ENCODE measurements around the gene EPX.

EPX gene

DNA sequence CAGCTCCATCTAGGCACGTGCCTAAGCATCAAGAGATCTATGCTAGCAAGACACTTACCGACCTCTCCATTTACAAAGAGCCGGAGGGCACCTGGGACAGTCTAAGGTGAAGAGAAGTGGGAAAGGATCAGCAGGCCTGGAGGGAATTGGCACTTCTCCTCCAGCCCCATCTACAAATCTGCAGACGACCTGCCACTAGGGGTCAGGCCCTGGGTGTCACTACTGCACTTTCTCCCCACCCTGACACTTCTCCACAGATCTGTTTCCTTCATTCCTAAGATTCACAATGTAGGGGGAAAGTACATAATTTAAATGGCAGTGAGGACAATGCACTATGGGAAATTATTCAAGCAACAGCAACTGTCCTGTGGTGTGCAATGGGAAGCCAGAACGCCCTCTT is 18.4 kb downstream of the EPX start:
- Histone ChIP-seq H3K27ac (replicated peaks) (no peak overlapping the region), H3K4me3 (replicated peaks; ENCODE audit: insufficient read depth, low read length) (no peak overlapping the region), H3K27me3 (ENCODE audit: insufficient read depth, poor library complexity, severe bottlenecking) (no peaks in the 10 kb centered on the region)
- TF ChIP-seq REST (IDR thresholded peaks at IDR 0.05; ENCODE audit: insufficient replicate concordance, low read depth) (no peak), POLR2AphosphoS5 (IDR thresholded peaks at IDR 0.05; ENCODE audit: low read depth) (no peak), GABPA (IDR thresholded peaks at IDR 0.05; ENCODE audit: low read depth) (no peak), SPI1 (IDR thresholded peaks at IDR 0.05; ENCODE audit: borderline replicate concordance, low read depth) (no peak), CTCF (IDR thresholded peaks at IDR 0.05; ENCODE audit: insufficient read depth, low read length) (peak; percentile 25)
- DNase-seq (ENCODE audit: low read depth in 1 of 2, low spot score in 1 of 2), result no peak

DNA sequence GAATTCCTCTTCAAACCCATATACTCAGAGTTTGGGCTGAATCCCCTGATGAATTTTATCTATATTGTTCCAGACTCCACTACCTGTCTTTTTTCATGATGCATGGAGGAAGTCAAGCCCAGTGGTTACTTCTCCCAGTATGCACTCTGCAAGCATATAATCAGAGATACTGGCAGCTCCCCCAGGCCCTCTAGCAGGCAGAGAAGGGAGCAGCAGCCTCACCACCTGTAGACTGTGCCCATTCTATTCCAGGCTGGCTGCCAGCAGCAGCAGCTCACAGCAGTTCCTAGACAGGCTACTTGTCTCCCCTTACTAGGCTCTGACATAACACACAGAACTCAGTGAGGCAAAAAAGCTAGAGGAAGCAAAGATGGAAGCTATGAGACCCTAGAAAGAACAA is 23.2 kb downstream of the EPX start:
- no peak for TF ChIP-seq POLR2AphosphoS5 (IDR thresholded peaks at IDR 0.05; ENCODE audit: low read depth)
- no peak for TF ChIP-seq SPI1 (IDR thresholded peaks at IDR 0.05; ENCODE audit: borderline replicate concordance, low read depth)
- TF ChIP-seq GABPA (IDR thresholded peaks at IDR 0.05; ENCODE audit: low read depth), result no peak
- no peak for TF ChIP-seq CTCF (IDR thresholded peaks at IDR 0.05; ENCODE audit: insufficient read depth, low read length)
- no peak for TF ChIP-seq REST (IDR thresholded peaks at IDR 0.05; ENCODE audit: insufficient replicate concordance, low read depth)
- H3K27ac ChIP-seq (replicated peaks), result no peak overlapping the region
- peak in 1 of 2 experiments; percentile 51 for DNase-seq (ENCODE audit: low read depth in 1 of 2, low spot score in 1 of 2)
- H3K27me3 ChIP-seq (ENCODE audit: insufficient read depth, poor library complexity, severe bottlenecking), result no peaks in the 10 kb centered on the region
- H3K4me3 ChIP-seq (replicated peaks; ENCODE audit: insufficient read depth, low read length), result no peak overlapping the region

DNA sequence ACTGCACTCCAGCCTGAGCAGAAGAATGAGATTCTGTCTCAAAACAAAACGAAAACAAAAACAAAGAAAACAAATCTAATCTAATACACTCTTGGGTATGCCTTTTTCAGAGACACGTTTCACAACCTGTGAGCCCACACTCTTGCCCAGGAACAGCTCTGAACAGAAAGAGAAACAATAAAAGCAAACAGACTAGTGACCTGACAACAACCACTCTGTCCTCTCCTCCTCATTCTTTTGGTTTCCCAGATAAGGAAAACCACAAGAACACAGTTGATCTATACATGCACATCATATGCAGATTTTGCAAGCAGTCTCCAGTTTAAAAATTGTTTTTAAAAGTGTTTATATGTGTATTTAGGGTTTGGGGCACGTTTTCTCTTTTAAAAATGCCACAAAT is 25.2 kb downstream of the EPX start:
- H3K4me3 ChIP-seq (replicated peaks; ENCODE audit: insufficient read depth, low read length), result no peak overlapping the region
- no peak for DNase-seq (ENCODE audit: low read depth in 1 of 2, low spot score in 1 of 2)
- no peak for TF ChIP-seq POLR2AphosphoS5 (IDR thresholded peaks at IDR 0.05; ENCODE audit: low read depth)
- no peak for TF ChIP-seq CTCF (IDR thresholded peaks at IDR 0.05; ENCODE audit: insufficient read depth, low read length)
- TF ChIP-seq REST (IDR thresholded peaks at IDR 0.05; ENCODE audit: insufficient replicate concordance, low read depth), result no peak
- TF ChIP-seq SPI1 (IDR thresholded peaks at IDR 0.05; ENCODE audit: borderline replicate concordance, low read depth), result no peak
- TF ChIP-seq GABPA (IDR thresholded peaks at IDR 0.05; ENCODE audit: low read depth), result no peak
- H3K27me3 ChIP-seq (ENCODE audit: insufficient read depth, poor library complexity, severe bottlenecking), result no peaks in the 10 kb centered on the region
- no peak overlapping the region; the same call in 1 of the 2 replicates for H3K27ac ChIP-seq (replicated peaks)
